ENCODE results near the gene P2RY14. TPM values are rescaled to one million over a fixed set of nuclear protein-coding genes. Genes with fewer than 3 reads are reported as not detected.

The P2RY14 gene
- total RNA-seq, 3 donors from 2014 or later (not counting 1 experiment from before 2014, with no cell fraction given) = 0.25 to 0.93 (median 0.31) TPM

DNA sequence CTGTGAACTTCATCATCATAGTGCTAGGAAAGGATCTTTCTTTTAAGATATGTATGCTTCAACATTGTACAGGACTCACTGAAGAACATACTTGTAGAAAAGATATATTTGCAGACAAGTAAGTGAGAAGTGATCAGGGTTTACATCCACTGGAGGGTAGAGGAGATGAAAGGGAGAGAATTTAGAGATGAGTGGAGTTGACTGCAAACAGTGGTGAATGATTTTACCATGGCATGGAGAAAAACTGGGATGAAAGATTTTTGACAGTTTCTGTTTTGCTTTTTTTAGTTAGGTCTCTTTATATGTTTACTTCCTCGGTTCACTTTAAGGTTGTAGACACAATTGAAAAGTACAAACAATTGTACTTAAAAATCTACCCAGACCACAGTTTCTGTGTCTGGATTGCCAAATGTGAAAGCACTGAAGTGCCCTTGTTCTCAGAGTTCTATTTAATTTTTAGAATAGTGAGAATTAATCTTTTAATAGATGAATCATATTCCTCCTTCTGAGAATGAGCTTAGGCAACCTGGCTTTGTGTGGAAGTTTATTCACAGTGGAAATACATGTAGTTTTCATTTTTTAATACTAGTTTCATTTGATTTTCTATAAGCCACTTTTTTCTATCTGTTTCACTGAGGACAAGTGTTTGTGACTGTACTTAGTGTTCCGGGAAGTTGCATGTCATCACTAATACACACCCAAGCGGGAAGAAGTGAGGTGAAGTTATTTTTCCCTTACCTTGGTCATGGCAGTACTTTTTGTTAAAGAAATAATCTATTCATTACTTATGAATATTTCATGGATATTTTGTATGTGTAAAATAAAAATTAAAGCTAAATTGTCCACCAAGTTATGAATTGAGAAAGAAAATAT, 73.6 kb downstream of the P2RY14 start:
- no peaks in the 10 kb centered on the region for H3K36me3 Mint-ChIP-seq
- Histone ChIP-seq H3K36me3 (ENCODE audit: control insufficient read depth, insufficient read depth, low read length) (no peaks in the 10 kb centered on the region), H3K27me3 (ENCODE audit: control insufficient read depth, insufficient read depth, low read length) (no peaks in the 10 kb centered on the region), H3K27ac (ENCODE audit: low read length) (peak overlapping the region; percentile 60), H3K9me3 (ENCODE audit: control insufficient read depth, insufficient read depth, low read length) (no peaks in the 10 kb centered on the region), H3K4me3 (ENCODE audit: low read length) (no peak overlapping the region), H3K4me1 (ENCODE audit: control insufficient read depth, insufficient read depth, low read length) (peaks cover 13% of the 10 kb centered on the region)
- H3K4me3 Mint-ChIP-seq = peak overlapping the region; percentile 29
- TF ChIP-seq, protein P1, sequence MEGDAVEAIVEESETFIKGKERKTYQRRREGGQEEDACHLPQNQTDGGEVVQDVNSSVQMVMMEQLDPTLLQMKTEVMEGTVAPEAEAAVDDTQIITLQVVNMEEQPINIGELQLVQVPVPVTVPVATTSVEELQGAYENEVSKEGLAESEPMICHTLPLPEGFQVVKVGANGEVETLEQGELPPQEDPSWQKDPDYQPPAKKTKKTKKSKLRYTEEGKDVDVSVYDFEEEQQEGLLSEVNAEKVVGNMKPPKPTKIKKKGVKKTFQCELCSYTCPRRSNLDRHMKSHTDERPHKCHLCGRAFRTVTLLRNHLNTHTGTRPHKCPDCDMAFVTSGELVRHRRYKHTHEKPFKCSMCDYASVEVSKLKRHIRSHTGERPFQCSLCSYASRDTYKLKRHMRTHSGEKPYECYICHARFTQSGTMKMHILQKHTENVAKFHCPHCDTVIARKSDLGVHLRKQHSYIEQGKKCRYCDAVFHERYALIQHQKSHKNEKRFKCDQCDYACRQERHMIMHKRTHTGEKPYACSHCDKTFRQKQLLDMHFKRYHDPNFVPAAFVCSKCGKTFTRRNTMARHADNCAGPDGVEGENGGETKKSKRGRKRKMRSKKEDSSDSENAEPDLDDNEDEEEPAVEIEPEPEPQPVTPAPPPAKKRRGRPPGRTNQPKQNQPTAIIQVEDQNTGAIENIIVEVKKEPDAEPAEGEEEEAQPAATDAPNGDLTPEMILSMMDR (IDR thresholded peaks at IDR 0.05) = no peak
- no peak for ATAC-seq
- H3K27me3 Mint-ChIP-seq (ENCODE audit: low read depth in 2 of 2) = no peaks in the 10 kb centered on the region
- H3K9me3 Mint-ChIP-seq = no peaks in the 10 kb centered on the region
- peaks cover 48 to 51% of the 10 kb centered on the region in 2 donors for H3K4me1 Mint-ChIP-seq
- peak overlapping the region; percentile 77 to 84 for H3K27ac Mint-ChIP-seq
- no CpG with 5 or more reads among the region's 3 CpGs for WGBS (ENCODE audit: insufficient coverage)
- intact Hi-C loops (cut with micrococcal nuclease) = no loop called here
- DNase-seq = no peak

DNA sequence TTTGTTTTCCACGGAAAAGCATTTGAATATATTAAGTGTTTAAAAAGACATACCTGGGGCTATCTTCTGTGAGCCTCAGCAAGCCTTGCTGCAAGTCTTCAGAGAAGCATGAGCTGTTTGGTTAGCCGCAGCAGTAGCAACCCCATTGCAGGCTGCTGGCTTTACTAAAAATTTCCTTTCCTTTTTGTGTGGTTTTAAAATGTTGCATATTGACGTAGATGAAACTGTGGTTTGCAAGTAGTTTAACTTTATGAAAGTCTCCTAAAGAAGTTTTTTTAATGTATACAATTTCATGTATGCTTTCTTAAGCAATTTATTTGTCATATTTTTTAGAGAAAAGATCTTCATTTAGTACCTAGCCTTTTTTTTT, 75.3 kb downstream of the P2RY14 start, which contains the start of gene GPR171:
GPR171 (minus strand) TSS at position 166 of the 370 bp plus-strand sequence. CDS start 3,830 bp downstream, outside the sequence.
- Mint-ChIP-seq H3K4me1 (peaks cover 48 to 49% of the 10 kb centered on the region in 2 donors), H3K36me3 (no peaks in the 10 kb centered on the region), H3K4me3 (peak within 1 kb of the TSS; percentile 67), H3K27me3 (ENCODE audit: low read depth in 2 of 2) (no peaks in the 10 kb centered on the region), H3K9me3 (no peaks in the 10 kb centered on the region), H3K27ac (peak within 1 kb of the TSS; percentile 78 to 84)
- H3K9me3 ChIP-seq (ENCODE audit: control insufficient read depth, insufficient read depth, low read length) = no peaks in the 10 kb centered on the region
- TF ChIP-seq, protein P1 (IDR thresholded peaks at IDR 0.05) = no peak
- intact Hi-C loops (cut with micrococcal nuclease) = loop anchor here (2.0 kb wide), 1 partner anchor 34 kb away; no protein-coding TSS in a partner anchor
- peak; percentile 24 to 88 for DNase-seq
- H3K36me3 ChIP-seq (ENCODE audit: control insufficient read depth, insufficient read depth, low read length) = peaks cover 3% of the 10 kb centered on the region
- no peaks in the 10 kb centered on the region for H3K27me3 ChIP-seq (ENCODE audit: control insufficient read depth, insufficient read depth, low read length)
- H3K27ac ChIP-seq (ENCODE audit: low read length) = peak within 1 kb of the TSS; percentile 72
- ATAC-seq = peak; percentile 76 to 96 (median 89)
- H3K4me1 ChIP-seq (ENCODE audit: control insufficient read depth, insufficient read depth, low read length) = peaks cover 15% of the 10 kb centered on the region
- H3K4me3 ChIP-seq (ENCODE audit: low read length) = peak within 1 kb of the TSS; percentile 33
- WGBS (ENCODE audit: insufficient coverage) = 15% methylated on average over 2 of the region's 3 CpGs

DNA sequence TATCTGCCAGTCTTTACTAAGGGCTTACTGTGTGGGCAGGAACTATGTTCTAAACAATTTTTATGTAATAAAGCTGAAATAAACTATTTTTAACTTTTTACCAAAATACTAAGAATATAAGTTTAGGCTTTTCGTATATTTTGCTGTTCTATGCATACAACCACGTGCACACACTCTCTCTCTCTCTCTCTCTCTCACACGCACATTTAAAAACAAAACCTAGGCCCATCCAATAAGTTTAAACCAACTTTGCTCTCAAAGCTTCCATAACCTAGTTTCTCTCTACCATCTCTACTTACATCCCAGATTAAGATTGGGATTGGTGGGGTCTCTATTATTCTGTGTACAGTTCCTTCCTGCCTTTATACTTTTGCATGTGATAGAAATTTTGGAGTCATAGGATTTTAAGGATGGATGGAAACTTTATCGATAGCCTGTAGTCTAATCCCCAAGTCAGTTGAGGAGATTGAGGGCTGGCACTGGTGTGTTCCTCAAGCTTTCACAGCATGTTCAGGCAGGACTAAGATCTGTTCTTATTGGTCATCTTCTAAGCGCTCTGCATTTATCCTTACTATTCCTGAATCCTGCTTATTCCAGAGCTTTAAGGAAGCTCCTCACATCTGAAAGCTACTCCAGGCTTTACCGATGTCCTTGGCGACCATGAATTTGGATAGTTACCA, 77.2 kb downstream of the P2RY14 start:
- no peaks in the 10 kb centered on the region for H3K36me3 Mint-ChIP-seq
- H3K27me3 ChIP-seq (ENCODE audit: control insufficient read depth, insufficient read depth, low read length) = no peaks in the 10 kb centered on the region
- H3K9me3 Mint-ChIP-seq = no peaks in the 10 kb centered on the region
- 65% methylated on average over 7 of the region's 7 CpGs for WGBS (ENCODE audit: insufficient coverage)
- peak overlapping the region; percentile 43 for H3K27ac ChIP-seq (ENCODE audit: low read length)
- peaks cover 42 to 49% of the 10 kb centered on the region in 2 donors for H3K4me1 Mint-ChIP-seq
- TF ChIP-seq, protein P1 (IDR thresholded peaks at IDR 0.05) = no peak
- intact Hi-C loops (cut with micrococcal nuclease) = no loop called here
- H3K4me3 ChIP-seq (ENCODE audit: low read length) = peak overlapping the region; percentile 33
- H3K9me3 ChIP-seq (ENCODE audit: control insufficient read depth, insufficient read depth, low read length) = no peaks in the 10 kb centered on the region
- peak in 1 of 2 donors; percentile 55 for DNase-seq
- no peak for ATAC-seq
- peak overlapping the region; percentile 57 to 78 for H3K27ac Mint-ChIP-seq
- no peaks in the 10 kb centered on the region for H3K27me3 Mint-ChIP-seq (ENCODE audit: low read depth in 2 of 2)
- peaks cover 3% of the 10 kb centered on the region for H3K36me3 ChIP-seq (ENCODE audit: control insufficient read depth, insufficient read depth, low read length)
- H3K4me1 ChIP-seq (ENCODE audit: control insufficient read depth, insufficient read depth, low read length) = peaks cover 15% of the 10 kb centered on the region
- H3K4me3 Mint-ChIP-seq = peak overlapping the region; percentile 22
